ENCODE results near the gene RAET1G.
"Not testable (repeated sequence)": the region's sequence is repeated elsewhere in the genome, so short reads cannot be mapped to it uniquely, and the experiment has no call there.

The RAET1G gene

DNA sequence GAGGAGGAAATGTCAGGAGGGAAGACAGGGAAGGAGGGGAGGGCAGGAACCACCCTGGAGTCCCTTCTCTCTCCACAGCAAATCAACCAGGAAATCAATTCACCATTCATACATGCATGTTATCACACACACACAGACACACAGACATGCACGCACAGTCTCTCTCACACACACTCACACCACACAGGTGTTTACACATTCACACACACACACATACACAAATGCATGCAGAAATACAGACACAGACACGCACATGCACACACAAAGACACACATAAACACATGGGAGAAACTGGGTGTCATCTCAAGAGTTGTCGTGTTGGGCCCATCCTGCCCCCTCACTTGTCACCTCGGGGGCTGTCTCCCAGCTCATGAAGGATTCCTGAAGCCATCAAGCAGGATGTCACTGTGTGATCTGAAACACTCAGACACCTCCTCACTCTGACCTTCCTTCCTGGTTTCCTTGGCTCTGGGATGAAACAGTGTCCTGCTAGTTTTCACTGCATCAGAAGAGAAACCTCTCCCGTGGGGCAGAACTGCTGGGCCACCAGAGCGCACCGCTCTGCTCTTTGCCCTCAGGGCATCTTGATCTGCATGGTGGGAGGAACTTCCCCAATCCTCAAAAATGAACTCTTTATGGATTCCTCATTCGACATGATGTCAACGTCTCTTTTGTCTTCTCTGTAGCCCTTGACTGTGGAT, 9.2 kb downstream of the RAET1G start:
- peak; percentile 26 for DNase-seq (ENCODE audit: low spot score)

DNA sequence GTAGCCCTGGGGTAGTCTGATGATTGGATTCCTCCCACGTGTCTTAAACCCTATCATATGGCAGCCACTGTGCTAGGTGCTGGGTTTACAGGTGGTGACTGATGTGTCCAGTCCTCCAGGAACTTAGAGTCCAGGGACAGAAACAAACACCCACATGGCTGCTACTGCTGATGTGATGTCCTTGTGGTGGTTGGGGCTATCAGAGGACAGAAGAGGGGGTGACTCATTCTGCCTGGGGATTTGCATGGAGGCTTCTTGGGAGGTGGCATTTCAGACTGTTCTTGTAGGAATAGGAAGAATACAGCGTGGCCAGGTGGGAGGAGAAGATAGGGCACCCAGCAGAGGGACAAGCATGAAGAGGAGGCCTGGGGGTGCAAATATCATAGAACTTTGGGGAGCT, 9.8 kb downstream of the RAET1G start:
- no peak for DNase-seq (ENCODE audit: low spot score)

DNA sequence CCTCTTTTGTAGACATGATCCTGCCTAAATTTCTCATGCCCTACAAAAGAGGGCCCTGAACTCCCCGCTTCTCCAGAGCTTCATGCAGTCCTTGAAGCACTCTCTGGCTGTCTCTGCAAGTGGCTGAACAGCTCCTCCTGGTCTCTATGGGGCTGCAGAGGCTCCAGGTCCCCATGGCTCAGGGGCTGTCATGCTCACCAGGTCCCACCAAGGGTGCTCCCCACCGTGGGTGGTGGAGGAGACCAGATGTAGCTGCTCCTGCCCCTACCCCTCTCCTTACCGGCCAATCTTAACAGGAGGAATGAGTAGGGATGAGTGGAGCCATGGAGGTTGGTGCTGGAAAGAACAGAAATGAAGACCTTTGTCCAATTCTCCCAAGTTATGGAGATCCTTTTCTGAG, 10.2 kb downstream of the RAET1G start:
- DNase-seq (ENCODE audit: low spot score): not testable (repeated sequence)

DNA sequence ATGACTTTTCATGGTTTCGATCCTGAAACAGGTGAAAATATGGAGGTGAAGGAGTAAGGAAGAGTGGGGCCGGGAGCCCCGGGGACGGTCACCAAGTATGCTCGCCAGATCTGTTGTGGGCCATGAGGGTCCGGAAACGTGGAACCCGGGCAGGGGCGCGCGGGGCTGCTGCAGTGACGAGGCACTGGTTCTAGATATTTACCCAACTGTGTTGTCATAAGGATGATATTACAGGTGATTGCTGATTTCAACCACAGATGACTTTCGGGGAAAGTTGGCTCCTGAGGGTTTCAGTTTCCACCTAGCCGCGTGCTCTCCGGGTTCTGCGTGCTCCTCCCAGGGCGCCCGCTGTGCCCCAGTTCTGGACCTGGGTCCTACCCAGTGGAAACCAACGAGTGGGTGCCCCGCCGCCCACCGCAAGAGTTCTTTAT, 12.2 kb downstream of the RAET1G start:
- peak; percentile 34 for DNase-seq (ENCODE audit: low spot score)

DNA sequence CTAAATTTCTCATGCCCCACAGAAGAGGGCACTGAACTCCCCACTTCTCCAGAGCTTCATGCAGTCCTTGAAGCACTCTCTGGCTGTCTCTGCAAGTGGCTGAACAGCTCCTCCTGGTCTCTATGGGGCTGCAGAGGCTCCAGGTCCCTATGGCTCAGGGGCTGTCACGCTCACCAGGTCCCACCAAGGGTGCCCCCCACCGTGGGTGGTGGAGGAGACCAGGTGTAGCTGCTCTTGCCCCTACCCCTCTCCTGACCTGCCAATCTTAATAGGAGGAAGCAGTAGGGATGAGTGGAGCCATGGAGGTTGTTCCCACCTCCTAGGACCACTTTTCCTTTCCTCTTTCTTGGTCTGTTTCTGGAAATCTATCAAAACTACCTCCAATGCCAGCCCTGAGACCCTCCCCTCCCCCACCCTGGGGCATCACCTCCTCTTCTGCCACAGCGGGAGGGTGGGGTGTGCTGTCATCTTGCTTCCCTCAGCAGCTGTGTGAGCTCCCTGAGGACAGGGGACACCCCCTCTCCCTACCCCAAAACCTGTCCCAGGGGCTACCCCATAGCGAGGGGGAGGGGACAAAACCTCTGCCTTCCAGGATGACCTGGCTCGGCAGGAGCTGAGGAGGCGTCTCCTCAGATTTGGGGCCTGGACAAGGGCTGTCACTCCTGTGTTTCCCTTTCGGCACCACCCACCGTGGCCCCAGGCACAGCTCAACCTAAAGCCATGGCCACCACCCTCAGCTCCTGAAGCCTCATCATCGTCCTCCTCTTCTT, 13.0 kb downstream of the RAET1G start:
- DNase-seq (ENCODE audit: low spot score): peak; percentile 40

DNA sequence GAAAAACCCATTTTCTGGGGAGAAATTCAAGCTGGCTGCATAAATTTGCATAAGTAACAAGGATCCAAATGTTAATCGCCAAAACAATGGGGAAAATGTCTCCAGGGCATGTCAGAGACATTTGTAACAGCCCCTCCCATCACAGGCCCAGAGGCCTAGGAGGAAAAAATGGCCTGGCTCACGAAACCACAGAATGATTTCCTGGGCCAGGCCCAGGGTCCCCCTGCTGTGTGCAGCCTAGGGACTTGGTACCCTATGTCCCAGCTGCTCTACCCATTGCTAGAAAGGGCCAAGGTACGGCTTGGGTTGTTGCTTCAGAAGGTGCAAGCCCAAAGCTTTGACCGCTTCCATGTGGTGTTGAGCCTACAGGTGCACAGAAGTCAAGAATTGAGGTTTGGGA, 14.4 kb downstream of the RAET1G start:
- DNase-seq (ENCODE audit: low spot score): not testable (repeated sequence)

DNA sequence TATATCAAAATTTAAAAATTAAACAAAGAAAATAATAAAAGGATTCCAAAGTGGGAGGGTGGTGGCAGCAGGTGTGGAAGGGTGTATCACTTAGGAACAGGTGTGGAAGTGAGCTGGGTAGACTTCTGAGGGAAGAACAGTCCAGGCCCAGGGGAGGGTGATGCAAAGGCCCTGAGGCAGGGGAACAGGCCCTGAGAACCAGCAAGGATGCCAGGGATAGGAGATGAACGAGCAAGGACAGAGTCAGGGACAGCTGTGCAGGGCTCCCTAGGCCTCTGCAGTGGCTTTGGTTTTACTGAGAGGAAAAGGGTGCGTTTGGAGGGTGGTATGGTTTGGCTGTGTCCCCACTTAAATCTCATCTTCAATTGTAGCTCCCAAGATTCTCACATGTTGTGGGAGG, 15.6 kb downstream of the RAET1G start:
- DNase-seq (ENCODE audit: low spot score): no peak

DNA sequence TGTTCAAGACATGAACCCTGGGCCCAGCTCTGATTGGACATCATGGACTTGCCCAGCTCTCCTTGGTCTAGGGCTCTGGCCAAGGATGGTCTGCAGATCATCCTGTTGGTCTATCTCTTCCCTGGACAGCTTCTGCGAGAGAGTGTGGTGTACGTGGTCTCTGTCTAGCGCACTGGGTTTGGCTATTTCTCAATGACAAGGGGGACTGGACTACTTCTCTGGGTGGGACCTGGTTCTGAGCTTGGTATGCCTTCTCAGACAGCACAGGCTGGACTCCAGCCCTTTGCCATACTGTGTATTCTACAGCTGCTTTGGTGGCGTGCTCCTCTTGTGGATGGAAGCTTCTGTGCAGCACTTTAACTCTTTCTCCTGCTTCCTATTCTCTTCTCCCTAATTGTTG, 16.5 kb downstream of the RAET1G start:
- DNase-seq (ENCODE audit: low spot score): no peak

DNA sequence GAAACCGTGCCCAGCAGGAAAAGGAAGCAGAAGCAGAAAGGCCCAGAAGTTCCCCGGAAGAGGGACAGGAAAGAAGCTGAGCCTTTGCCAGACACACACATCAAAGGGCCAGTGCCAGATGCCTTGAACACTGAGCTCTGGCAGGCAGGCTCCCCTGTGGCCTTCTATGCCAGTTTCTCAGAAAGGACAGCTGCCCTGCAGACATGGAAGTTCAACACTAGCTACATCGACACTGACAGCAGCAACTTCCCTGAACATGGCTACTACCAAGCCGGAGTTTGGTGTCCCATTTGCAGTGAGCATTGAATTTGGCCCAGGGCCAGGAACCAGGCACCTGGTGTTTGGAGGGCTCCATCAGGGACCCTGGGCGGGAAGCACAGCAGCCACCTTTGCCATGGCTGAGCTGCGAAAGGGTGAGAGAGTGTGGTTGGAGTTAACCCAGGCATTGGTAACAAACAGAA, 17.0 kb downstream of the RAET1G start:
- DNase-seq (ENCODE audit: low spot score): peak; percentile 60

DNA sequence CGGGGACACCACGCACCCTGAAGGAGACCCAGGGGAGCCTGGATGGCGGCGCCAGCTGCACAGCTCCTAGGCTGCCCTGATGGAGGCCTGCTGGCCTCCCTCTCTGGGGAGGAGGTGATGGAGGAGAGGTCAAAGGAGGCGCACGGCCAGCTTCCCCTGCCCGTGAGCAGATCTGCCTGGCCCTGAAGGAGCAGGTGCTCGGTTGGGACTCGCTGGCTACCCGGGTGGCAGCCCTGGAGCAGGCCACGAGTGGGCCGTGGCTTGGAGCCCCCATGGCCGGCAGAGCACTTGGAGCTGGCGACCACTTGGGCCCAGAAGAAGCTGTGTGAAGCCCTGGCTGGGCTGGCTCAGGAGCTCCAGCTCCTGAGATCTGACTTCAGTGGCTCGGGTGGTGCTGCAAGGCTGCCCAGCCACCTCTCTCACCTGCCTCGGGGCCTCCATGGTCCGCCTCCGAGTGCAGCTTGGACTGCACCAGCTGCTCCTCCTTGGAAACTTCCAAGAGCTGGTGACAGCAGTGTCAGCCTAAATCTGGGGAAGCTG, 17.5 kb downstream of the RAET1G start:
- peak; percentile 49 for DNase-seq (ENCODE audit: low spot score)

DNA sequence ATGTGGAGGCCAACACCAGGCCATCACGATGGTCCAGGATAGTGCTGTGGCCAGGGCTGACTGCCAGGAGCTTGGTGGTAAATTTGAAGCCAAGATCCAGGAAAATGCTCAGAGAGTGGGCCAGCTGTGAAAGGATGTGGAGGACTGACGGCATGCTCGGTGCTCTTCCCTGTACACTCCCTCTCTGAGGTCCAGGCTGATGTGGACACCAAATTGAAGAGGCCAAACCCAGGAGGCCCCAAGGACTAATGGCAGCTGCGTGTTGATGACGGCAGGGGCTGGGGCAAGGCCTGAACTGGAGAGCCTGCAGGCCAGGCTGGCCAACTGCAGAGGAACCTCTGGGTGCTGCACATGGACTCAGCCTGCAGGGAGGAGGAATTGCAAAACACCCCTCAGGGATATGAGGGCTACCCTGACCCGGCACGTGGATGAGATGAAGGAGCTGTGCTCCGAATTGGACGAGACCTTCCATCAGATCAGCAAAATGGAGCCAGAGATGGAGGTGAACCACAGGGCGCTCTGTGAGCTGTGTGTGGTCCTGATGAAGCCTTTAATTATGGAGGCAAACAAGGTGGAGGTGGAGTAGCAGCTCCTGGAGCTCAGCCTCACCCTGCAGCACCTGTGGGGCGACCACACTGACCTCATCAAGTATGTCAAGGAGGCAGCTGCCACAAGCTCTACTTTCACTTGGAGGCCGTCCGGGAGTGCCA, 18.1 kb downstream of the RAET1G start:
- DNase-seq (ENCODE audit: low spot score): peak; percentile 31

DNA sequence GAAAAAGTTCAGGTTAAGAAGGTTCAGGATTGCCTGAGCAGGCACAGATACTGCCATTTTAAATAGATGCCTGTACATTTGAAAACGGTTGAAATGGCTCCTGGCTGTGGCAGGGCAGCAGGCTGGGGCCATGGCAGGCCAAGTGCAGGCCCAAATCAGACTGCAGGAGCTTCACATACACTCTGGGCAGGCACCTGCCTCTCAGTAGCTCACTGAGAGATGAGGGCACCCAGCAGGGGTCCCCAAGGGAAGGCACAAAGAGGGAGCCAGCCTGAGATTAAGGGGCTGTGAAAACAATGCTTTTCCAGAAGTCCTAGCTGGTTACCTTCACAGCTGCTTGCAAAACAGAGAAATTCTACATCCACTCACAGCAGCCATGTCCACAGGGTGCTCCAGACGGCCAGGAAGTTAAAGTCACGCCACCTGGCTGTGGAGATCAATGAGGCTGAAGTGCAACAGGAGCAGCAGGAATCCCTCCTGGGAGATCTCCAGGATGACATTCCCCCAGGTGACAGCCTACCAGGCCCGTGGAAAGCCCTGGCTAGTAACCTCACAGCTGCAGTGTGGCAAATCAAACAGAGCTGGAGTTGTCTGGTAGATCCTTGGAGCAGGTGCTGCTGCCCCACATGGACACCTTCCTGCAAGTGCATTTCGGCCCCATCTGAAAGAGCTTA, 18.8 kb downstream of the RAET1G start:
- DNase-seq (ENCODE audit: low spot score): peak; percentile 48

DNA sequence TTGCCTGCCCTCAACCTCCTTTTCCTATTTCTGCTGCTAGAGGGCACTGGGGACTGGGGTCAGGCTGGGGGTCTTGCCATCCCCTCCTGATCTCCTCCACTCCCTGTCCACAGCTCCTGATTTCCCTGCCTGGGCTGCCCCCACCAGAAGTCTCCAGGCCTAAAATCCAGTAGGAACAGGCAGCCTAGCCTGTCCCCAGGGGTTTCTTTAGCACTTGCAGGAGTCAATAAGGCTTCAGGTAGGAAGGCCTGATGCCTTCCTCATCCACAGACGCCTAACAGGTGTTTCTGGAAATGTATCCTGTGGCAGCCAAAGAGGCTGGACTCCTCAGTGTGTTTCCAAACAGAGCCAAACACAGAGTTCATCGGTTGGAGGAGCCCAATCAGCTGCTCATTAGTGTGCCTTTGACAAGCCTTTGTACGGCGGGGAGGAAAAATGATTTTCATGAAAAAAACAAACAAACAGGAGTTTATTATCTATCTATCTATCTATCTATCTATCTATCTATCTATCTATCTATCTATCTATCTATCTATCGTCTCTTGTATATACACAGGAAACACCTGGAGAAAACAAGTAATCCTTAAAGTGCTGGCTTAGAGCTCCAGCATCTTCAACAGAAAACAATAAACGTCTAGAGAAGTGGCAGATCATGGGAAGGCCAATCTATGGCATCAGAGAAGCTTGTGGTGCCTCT, 21.3 kb downstream of the RAET1G start:
- DNase-seq (ENCODE audit: low spot score): no peak

DNA sequence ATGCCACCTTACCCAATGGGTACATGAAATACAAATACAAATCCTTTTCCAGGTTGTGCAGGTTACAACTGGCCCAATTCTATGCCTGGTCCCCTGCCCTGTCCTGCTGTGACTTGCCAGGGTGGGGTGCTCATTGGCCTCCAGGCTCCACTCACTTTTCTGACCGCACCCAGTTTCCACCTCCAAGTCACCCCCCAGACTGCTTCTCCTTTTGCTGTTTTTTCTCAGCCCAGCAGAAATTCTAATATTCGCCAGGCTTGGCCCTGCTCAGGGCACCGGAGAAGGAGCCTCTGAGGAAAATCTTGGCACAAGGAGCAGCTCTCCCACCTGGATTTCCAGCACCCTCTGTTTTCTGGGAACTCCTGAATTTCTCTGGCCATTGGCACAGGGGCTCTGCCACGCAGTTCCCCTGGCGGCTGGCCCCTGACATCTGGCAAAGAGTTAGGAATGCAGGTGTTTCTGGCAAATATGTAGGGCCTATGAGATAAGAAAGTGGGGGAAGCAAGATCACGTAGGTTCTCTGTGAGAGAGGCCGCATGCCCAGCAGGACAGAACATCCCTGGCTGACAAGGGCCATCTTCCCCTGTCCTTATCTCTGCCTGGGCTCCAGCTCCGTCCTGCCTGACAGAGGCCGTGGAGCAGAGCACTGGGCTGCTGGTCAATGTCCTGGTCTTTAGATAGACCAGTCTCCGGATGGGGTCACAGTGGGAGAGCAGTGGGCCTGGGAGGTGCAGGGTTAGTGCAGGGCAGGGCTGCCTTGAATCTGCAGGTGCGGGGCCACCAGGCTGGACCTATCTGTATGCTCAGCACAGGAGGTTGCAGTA, 22.1 kb downstream of the RAET1G start:
- DNase-seq (ENCODE audit: low spot score): no peak

DNA sequence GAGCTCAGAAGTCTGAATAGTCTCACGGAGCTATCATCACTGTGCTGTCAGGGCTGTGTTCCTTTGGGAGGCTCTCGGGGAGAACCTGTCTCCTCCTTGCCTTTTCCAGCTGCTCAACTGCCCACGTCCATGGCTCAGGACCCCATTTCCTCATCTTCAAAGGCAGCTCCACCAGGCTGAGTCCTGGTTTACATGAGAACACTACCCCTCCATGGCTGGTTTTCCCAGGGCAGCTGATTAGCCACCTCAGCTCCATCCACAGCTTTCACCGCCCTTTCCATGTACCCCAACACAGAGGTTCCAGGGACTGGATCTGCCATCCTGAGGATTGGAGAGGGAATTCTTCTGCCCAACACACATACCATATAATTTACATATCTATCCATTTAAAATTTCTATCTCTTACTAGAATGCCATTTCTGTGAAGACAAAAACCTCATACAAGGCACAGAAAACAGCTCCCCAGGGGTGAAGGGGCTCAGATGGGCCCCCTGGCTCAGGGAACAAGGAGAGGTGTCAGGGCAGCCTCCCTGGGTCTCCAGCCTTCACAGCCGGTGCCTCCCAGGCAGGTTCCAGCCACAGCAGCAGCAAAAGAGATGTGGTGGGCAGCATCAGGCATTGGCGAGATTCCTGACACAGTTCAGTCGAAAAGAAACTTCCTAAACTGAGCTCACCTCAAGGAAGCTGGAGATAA, 22.8 kb downstream of the RAET1G start:
- no peak for DNase-seq (ENCODE audit: low spot score)

DNA sequence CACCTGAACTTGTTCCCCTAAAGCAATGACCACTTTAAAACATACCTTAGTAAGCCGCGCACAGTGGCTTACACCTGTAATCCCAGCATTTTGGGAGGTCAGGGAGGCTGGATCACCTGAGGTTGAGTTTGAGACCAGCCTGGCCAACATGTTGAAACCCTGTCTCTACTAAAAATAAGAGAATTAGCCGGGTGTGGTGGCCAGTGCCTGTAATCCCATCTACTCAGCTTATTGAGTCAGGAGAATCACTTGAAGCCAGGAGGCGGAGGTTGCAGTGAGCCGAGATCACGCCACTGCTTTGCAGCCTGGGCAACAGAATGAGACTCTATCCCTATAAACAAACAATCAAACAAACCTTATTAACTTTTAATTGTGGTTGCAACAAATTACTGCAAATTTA, 23.4 kb downstream of the RAET1G start:
- no peak for DNase-seq (ENCODE audit: low spot score)

DNA sequence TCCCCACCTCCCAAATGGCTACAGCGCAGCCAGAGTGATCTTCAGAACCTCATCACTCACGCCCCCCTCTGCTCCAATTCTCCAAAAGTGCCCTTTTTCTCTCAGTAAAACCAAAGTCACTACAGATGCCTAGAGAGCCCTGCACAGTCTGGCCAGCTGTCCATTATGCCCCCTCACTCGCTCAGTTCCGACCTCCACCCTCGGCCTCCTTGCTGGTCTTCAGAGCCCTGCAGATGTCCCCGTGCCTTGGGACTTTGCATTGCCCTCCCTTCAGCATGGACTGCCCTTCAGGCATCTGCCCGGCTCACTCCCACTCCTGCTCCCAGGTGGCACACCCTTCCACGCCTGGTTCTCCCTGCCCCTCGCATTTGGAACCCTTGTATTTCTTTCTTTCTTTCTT, 24.0 kb downstream of the RAET1G start:
- DNase-seq (ENCODE audit: low spot score): no peak

DNA sequence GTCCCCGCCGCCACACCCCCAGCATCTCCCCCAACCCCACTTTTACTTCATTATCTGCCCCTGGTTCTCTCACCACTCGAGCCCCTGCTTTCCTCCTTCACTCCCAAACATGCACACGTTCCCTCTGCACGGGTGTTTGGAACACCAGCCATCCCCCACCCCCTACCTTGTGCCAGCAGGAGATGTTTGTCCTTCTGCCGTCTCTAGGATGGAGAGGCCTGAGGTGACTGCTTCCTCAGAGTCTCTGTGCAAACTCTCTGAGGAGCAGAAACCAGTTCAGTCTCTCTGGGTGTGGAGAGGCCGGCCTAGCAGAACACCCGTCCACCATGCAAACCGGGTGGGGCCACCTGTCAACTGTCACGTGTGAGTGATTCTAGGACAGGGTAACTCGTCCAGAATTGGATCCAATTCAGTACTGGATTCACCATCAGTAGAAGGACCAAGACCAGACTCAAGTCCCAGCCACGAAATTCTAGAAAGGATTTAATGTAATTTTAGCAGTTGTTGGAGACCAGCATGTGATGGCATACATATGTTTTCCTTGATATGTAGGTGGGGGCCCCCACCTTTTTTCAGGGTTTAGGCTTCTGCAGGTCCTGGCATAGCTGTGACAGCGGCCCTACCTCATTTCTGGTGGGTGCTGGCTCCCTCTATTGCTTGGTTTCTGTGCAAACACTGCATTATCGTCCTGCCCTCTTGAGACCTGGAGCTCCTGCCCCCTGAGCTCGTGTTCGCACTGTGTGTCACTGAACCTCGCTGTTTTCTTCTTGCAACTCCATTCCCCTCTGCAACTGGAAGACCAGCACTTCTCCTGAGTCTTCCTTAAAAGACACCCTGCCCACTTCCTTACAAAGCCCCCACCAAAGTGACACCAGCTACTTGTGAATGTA, 24.8 kb downstream of the RAET1G start, which contains the start of gene RAET1E:
Gene RAET1E (minus strand): TSS at position 259 of the 890 bp plus-strand sequence. CDS start 7,212 bp downstream, outside the sequence.
- no peak for DNase-seq (ENCODE audit: low spot score)
